Measurements from ENCODE around the gene RGS11. TPM values are rescaled to one million over a fixed set of nuclear protein-coding genes. Genes with fewer than 3 reads are reported as not detected.

RGS11 gene
- polyA plus RNA-seq, 2 of the 4 experiments (the other 2 are of a cell fraction), result 2.1 to 5.3 TPM

DNA sequence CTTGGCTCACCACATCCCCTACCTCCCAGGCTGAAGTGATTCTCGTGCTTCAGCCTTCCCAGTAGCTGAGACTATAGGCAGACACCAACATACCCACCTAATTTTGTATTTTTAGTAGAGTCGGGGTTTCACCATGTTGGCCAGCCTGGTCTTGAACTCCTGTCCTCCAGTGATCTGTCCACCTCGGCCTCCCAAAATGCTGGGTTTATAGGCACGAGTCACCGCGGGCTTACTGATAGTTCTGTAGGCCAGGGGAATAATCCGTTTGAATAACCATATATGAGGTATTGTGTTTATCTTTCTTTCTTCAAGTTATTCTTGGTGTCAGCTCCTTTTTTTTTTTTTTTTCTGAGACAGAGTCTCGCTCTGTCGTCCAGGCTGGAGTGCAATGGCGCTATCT lies 33.5 kb downstream of the RGS11 start:
- no peak for DNase-seq (ENCODE audit: low read depth in 1 of 2, low spot score in 1 of 2)
- no peak overlapping the region for H3K4me2 ChIP-seq
- no peak overlapping the region for H3K4me3 ChIP-seq
- ChIA-PET POLR2A (no interaction called here), CTCF (no interaction called here)
- FAIRE-seq, result no peak
- 90% methylated on average over 10 of the region's 10 CpGs for WGBS (ENCODE audit: missing lambda C conversion rate)
- H3K4me1 ChIP-seq, result no peaks in the 10 kb centered on the region
- no peak overlapping the region for H3K27ac ChIP-seq
- H3K9me3 ChIP-seq, result no peaks in the 10 kb centered on the region
- ATAC-seq, result no peak
- no peak for TF ChIP-seq HEYL (CRISPR knock-in tag; IDR thresholded peaks at IDR 0.05)

DNA sequence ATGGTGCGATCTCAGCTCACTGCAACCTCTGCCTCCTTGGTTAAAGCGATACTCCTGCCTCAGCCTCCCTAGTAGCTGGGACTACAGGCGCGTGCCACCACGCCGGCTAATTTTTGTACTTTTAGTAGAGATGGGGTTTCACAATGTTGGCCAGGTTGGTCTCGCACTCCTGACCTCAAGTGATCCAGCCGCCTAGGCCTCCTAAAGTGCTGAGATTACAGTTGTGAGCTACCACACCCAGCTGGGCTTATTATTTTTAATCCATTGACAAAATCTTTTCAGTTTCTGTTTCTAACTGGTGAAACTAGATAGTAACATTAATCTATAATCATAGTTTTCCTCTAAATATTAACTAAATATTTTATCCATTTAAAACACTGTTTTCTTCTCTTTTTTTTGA lies 35.2 kb downstream of the RGS11 start:
- no peak overlapping the region for H3K4me2 ChIP-seq
- H3K9me3 ChIP-seq, result no peaks in the 10 kb centered on the region
- WGBS (ENCODE audit: missing lambda C conversion rate), result 94% methylated on average over 8 of the region's 8 CpGs
- ChIA-PET POLR2A (no interaction called here), CTCF (interaction anchor here (0.9 to 1.0 kb wide), 2 partner anchors 134 to 175 kb away, joined by 3 to 4 read pairs; no protein-coding TSS in a partner anchor)
- no peak for TF ChIP-seq TFCP2L1 (CRISPR knock-in tag; IDR thresholded peaks at IDR 0.05)
- no peak for TF ChIP-seq GATA3 (IDR thresholded peaks at IDR 0.05; ENCODE audit: borderline replicate concordance)
- no peak for TF ChIP-seq MYC (IDR thresholded peaks at IDR 0.05; ENCODE audit: borderline replicate concordance, low read length)
- no peak for TF ChIP-seq JUNB (IDR thresholded peaks at IDR 0.05)
- no peak for TF ChIP-seq KDM1A (IDR thresholded peaks at IDR 0.05; ENCODE audit: low read depth)
- TF ChIP-seq NR3C1 (IDR thresholded peaks at IDR 0.05), result no peak
- no peak for TF ChIP-seq CHD4 (IDR thresholded peaks at IDR 0.05; ENCODE audit: borderline replicate concordance)
- TF ChIP-seq, protein P1, sequence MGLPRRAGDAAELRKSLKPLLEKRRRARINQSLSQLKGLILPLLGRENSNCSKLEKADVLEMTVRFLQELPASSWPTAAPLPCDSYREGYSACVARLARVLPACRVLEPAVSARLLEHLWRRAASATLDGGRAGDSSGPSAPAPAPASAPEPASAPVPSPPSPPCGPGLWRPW (IDR thresholded peaks at IDR 0.05), result no peak
- no peak for TF ChIP-seq POLR2AphosphoS2 (conservative IDR thresholded peaks at IDR 0.05; ENCODE audit: low read length)
- TF ChIP-seq ESRRA (IDR thresholded peaks at IDR 0.05; ENCODE audit: borderline replicate concordance, low read length), result no peak
- TF ChIP-seq HOXA7 (CRISPR knock-in tag; IDR thresholded peaks at IDR 0.05), result no peak
- no peak for TF ChIP-seq FOSB (CRISPR knock-in tag; IDR thresholded peaks at IDR 0.05)
- TF ChIP-seq, protein P2, sequence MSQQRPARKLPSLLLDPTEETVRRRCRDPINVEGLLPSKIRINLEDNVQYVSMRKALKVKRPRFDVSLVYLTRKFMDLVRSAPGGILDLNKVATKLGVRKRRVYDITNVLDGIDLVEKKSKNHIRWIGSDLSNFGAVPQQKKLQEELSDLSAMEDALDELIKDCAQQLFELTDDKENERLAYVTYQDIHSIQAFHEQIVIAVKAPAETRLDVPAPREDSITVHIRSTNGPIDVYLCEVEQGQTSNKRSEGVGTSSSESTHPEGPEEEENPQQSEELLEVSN (IDR thresholded peaks at IDR 0.05; ENCODE audit: borderline replicate concordance, low read depth), result no peak
- TF ChIP-seq, protein P3, sequence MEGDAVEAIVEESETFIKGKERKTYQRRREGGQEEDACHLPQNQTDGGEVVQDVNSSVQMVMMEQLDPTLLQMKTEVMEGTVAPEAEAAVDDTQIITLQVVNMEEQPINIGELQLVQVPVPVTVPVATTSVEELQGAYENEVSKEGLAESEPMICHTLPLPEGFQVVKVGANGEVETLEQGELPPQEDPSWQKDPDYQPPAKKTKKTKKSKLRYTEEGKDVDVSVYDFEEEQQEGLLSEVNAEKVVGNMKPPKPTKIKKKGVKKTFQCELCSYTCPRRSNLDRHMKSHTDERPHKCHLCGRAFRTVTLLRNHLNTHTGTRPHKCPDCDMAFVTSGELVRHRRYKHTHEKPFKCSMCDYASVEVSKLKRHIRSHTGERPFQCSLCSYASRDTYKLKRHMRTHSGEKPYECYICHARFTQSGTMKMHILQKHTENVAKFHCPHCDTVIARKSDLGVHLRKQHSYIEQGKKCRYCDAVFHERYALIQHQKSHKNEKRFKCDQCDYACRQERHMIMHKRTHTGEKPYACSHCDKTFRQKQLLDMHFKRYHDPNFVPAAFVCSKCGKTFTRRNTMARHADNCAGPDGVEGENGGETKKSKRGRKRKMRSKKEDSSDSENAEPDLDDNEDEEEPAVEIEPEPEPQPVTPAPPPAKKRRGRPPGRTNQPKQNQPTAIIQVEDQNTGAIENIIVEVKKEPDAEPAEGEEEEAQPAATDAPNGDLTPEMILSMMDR (IDR thresholded peaks at IDR 0.05), result no peak
- no peak for TF ChIP-seq ZSCAN20 (CRISPR knock-in tag; IDR thresholded peaks at IDR 0.05)
- no peak for DNase-seq (ENCODE audit: low read depth in 1 of 2, low spot score in 1 of 2)
- no peak overlapping the region for H3K27ac ChIP-seq
- ATAC-seq, result no peak
- FAIRE-seq, result no peak
- H3K4me3 ChIP-seq, result no peak overlapping the region
- H3K4me1 ChIP-seq, result no peaks in the 10 kb centered on the region

DNA sequence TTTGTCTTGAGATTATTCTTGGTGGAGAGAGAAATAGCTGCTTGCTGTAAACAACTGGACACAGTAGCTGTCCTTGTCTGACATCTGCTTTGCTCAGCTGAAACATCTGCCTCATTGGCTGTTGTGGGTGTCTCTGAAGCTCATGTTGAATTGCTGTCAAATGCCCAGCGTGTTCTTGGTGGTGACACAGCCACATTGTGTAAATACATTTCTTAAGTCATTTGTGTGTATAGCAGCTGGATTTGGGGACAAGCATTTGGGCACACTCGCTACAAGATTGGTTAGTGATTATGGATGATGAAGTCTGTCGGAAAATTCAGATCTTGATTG lies 35.8 kb downstream of the RGS11 start:
- Histone ChIP-seq H3K9me3 (no peaks in the 10 kb centered on the region), H3K27ac (no peak overlapping the region), H3K4me2 (no peak overlapping the region), H3K4me3 (no peak overlapping the region), H3K4me1 (no peaks in the 10 kb centered on the region)
- ChIA-PET CTCF (interaction anchor here (0.7 to 1.3 kb wide), 4 partner anchors 13 to 133 kb away, joined by 3 to 4 read pairs (median 4); no protein-coding TSS in a partner anchor), POLR2A (no interaction called here)
- DNase-seq (ENCODE audit: low read depth in 1 of 2, low spot score in 1 of 2) (no peak), FAIRE-seq (no peak), ATAC-seq (no peak)
- WGBS (ENCODE audit: missing lambda C conversion rate), result 64% methylated on average over 3 of the region's 3 CpGs
- TF ChIP-seq EP300 (IDR thresholded peaks at IDR 0.05) (no peak), CHD4 (IDR thresholded peaks at IDR 0.05; ENCODE audit: borderline replicate concordance) (no peak), FOSB (CRISPR knock-in tag; IDR thresholded peaks at IDR 0.05) (no peak), SMC3 (IDR thresholded peaks at IDR 0.05) (no peak), BHLHE40 (IDR thresholded peaks at IDR 0.05; ENCODE audit: low read depth, low read length) (no peak), BCL3 (IDR thresholded peaks at IDR 0.05) (no peak), HDAC2 (IDR thresholded peaks at IDR 0.05) (no peak), POLR2A (IDR thresholded peaks at IDR 0.05; ENCODE audit: low read length) (no peak), NR3C1 (IDR thresholded peaks at IDR 0.05) (no peak), HOXB13 (CRISPR knock-in tag; IDR thresholded peaks at IDR 0.05; ENCODE audit: low read depth) (no peak), RFX5 (IDR thresholded peaks at IDR 0.05) (no peak), EHMT2 (IDR thresholded peaks at IDR 0.05; ENCODE audit: low read depth) (no peak), CEBPB (IDR thresholded peaks at IDR 0.05) (no peak), HOXB5 (CRISPR knock-in tag; IDR thresholded peaks at IDR 0.05) (no peak), RARB (CRISPR knock-in tag; IDR thresholded peaks at IDR 0.05) (no peak), REST (IDR thresholded peaks at IDR 0.05) (no peak), NFE2L2 (conservative IDR thresholded peaks at IDR 0.05; ENCODE audit: low read length) (no peak)
- TF ChIP-seq, protein P2 (IDR thresholded peaks at IDR 0.05; ENCODE audit: borderline replicate concordance, low read depth), result no peak
